ENCODE measurements around the gene FSTL5.

DNA sequence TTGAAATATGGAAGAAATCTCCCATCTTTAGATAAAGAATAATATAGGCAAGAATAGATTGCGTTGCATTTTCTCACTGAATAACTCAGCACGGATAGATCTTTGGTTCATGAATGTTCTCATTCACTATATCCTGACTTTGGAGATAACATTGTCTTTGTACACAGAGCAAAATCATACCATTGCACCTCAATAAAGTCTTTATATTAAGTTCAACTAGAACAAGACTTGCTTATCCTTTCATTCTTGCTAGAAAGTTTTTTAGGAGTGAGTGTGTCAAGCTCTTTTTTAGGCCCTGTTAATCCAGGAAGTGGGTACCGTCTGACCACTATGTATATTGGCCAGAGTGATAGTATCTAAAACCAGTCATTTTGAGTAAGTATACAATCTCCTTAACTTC lies 658.7 kb downstream of the FSTL5 start:
- TF ChIP-seq, protein P1, sequence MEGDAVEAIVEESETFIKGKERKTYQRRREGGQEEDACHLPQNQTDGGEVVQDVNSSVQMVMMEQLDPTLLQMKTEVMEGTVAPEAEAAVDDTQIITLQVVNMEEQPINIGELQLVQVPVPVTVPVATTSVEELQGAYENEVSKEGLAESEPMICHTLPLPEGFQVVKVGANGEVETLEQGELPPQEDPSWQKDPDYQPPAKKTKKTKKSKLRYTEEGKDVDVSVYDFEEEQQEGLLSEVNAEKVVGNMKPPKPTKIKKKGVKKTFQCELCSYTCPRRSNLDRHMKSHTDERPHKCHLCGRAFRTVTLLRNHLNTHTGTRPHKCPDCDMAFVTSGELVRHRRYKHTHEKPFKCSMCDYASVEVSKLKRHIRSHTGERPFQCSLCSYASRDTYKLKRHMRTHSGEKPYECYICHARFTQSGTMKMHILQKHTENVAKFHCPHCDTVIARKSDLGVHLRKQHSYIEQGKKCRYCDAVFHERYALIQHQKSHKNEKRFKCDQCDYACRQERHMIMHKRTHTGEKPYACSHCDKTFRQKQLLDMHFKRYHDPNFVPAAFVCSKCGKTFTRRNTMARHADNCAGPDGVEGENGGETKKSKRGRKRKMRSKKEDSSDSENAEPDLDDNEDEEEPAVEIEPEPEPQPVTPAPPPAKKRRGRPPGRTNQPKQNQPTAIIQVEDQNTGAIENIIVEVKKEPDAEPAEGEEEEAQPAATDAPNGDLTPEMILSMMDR (IDR thresholded peaks at IDR 0.05) = no peak
- TF ChIP-seq POLR2AphosphoS5 (IDR thresholded peaks at IDR 0.05) (no peak), POLR2A (IDR thresholded peaks at IDR 0.05; ENCODE audit: low read depth) (no peak), EP300 (IDR thresholded peaks at IDR 0.05) (no peak)
